Activated naive CD8-positive, alpha-beta T cell treated with anti-CD3 and anti-CD28 coated beads for 36 hours (primary cell): Measurements from ENCODE around the gene PDGFC. TPM values are rescaled to one million over a fixed set of nuclear protein-coding genes. Genes with fewer than 3 reads are reported as not detected.

Experiments used
- DNase-seq: peaks from one replicate; pipeline ENCODE4 v3.0.0; 2021
- H3K27ac Mint-ChIP-seq: one replicate; pipeline ENCODE4 v1.8.0; 2022; ENCODE audit warnings: mild to moderate bottlenecking, moderate library complexity, mixed read lengths
- H3K27me3 Mint-ChIP-seq: one replicate; pipeline ENCODE4 v1.8.0; 2022; ENCODE audit warnings: mild to moderate bottlenecking, mixed read lengths
- H3K36me3 Mint-ChIP-seq: one replicate; pipeline ENCODE4 v1.8.0; 2021; ENCODE audit warnings: mild to moderate bottlenecking, mixed read lengths
- H3K4me1 Mint-ChIP-seq: one replicate; pipeline ENCODE4 v1.8.0; 2021; ENCODE audit warnings: mixed read lengths
- H3K4me3 Mint-ChIP-seq: one replicate; pipeline ENCODE4 v1.8.0; 2022; ENCODE audit warnings: mild to moderate bottlenecking, moderate library complexity, mixed read lengths
- H3K9me3 Mint-ChIP-seq: one replicate; pipeline ENCODE4 v1.8.0; 2022; ENCODE audit warnings: mixed read lengths
- total RNA-seq, 2 experiments: library from RNA; stranded (reverse); gene quantifications; one replicate each; pipeline ENCODE4 v1.2.3, GENCODE V29; 2021

PDGFC gene, protein sequence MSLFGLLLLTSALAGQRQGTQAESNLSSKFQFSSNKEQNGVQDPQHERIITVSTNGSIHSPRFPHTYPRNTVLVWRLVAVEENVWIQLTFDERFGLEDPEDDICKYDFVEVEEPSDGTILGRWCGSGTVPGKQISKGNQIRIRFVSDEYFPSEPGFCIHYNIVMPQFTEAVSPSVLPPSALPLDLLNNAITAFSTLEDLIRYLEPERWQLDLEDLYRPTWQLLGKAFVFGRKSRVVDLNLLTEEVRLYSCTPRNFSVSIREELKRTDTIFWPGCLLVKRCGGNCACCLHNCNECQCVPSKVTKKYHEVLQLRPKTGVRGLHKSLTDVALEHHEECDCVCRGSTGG
- not detected for total RNA-seq

DNA sequence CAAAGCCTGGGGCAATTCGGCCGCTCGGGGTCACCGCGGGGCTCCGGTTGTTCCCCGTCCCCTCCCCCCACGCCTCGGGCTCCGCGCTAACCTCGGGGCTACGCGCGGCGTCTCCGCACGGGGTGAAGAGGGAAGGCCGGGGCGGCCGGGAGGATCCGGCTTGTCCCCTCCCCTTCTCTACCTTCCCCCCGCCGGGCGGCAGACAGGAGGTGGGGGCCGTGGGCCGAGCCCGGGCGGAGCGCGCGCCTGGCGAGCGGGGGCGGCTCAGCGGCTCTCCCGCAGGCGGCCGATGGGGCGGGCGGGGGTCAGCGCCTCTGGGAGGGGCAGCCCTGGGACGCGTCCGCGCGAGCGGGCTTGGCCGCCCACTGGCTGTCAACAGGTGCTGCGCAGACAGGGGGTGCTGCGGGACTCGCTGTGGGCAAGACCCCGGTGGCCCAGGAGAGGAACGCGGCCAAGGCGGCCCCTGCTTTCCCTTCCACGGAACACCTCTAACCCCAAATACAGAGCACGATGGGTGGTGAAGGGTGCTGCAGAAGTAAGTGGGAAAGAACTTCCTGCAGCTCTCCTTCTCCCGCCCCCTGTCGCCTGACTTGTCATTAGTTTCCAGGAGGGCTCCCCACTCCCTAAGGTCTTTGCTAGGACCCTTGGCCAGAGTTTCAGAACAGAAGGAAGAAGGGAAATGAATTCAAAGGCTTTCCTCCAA lies at the start of gene PDGFC:
Gene PDGFC, minus strand, starts transcription at position 124 of the 703 bp plus-strand sequence. CDS start 896 bp downstream, outside the sequence.
- Mint-ChIP-seq H3K4me3 (peak within 1 kb of the TSS; percentile 36), H3K36me3 (no peaks in the 10 kb centered on the region), H3K27me3 (peaks cover 77% of the 10 kb centered on the region), H3K4me1 (peaks cover 6% of the 10 kb centered on the region), H3K27ac (no peak within 1 kb of the TSS), H3K9me3 (peaks cover 9% of the 10 kb centered on the region)
- DNase-seq: no peak

DNA sequence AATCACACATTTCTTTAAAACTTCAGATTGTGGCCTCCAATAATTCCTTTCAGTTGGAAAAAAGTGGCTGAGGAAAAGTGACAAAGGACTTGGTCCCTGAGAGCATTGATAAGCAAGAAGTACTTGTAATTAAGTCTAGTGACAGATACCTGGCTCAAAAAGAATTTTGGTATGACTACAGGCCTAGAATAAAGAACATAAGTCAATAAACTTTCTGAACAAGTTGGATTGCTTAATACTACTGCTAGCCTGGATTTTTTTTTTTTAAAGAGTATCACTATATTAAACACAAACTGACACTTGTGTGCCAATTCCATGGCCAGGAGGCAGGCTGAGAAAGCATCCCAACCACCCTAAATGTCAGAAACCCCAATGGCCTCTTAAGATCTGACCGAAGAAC lies 49.3 kb upstream of the PDGFC start:
- Mint-ChIP-seq H3K4me1 (no peaks in the 10 kb centered on the region), H3K4me3 (no peak overlapping the region), H3K27me3 (no peaks in the 10 kb centered on the region), H3K36me3 (no peaks in the 10 kb centered on the region), H3K27ac (no peak overlapping the region), H3K9me3 (no peaks in the 10 kb centered on the region)
- no peak for DNase-seq

DNA sequence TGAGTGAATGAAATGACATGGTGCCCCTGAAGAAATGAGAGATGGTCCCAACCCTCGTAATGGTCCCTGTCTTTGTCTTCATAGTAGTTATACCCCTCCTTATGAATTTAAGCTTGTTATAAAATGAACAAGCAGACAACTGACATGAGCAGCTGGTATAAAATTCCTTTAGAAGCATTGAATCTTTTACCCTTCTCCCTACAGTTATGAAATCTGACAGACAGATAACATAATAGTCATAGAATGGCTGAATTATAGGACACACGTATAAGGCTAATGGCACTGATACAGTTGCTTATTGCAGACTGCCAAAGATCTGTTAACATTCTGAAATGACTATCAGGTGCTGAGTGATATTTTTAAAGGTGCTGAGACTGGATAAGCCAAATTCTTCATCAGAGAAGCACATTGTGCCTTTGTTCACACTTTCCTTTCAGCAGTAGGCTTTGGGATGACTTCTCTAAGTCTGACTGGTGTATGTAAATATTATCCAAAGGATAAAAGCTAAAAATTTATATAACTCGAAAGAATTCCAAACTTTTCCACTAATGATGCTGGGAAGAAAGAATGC lies 47.4 kb upstream of the PDGFC start:
- H3K4me1 Mint-ChIP-seq: no peaks in the 10 kb centered on the region
- no peak overlapping the region for H3K27ac Mint-ChIP-seq
- no peaks in the 10 kb centered on the region for H3K9me3 Mint-ChIP-seq
- no peaks in the 10 kb centered on the region for H3K36me3 Mint-ChIP-seq
- DNase-seq: no peak
- H3K4me3 Mint-ChIP-seq: no peak overlapping the region
- H3K27me3 Mint-ChIP-seq: no peaks in the 10 kb centered on the region

DNA sequence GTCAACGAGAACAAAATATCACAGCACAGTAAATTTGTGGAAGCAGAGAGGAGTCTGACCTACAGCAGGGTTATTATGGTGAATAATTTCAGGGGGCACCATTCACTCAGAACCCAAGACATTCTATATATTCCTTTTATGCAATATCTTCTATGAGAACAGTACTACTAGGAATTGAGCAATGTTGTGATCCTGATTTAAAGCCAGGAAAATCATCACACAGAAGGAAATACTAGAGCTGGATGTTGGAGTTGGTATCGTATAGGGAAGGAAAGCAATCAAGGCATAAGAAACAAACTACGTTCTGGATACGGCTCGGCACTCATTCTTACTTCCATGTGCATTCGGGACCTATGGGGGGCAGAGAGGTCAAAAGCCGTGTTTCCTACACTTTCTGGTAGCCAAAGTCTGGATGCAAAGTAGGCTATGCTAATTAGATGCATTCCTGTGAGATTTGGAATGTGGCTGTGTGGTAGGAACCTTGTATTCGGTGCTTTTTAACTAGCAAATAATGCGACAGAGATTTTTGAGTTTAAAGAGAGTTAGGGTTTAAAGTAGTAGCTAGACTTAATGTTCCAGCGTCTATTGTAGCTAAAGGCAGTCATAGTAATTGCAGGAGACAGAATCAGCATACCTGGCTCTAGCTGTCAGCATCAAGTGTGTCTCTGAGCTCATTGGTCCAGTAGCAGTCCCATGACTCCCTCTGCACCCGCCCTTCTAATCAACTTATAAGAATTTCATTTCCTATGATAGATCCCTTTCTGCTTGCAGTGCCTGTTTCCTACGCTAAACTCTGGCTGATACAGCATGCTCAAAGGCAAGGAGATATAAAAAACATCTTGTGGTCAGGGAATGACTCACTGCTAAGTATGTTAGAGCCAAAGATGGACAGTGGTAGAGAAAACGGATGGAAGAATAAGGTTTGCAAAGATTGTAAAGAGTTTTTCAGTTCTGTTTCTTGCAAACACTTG lies 43.3 kb upstream of the PDGFC start:
- Mint-ChIP-seq H3K27ac (no peak overlapping the region), H3K36me3 (no peaks in the 10 kb centered on the region), H3K4me3 (no peak overlapping the region), H3K27me3 (no peaks in the 10 kb centered on the region), H3K9me3 (no peaks in the 10 kb centered on the region), H3K4me1 (no peaks in the 10 kb centered on the region)
- no peak for DNase-seq

DNA sequence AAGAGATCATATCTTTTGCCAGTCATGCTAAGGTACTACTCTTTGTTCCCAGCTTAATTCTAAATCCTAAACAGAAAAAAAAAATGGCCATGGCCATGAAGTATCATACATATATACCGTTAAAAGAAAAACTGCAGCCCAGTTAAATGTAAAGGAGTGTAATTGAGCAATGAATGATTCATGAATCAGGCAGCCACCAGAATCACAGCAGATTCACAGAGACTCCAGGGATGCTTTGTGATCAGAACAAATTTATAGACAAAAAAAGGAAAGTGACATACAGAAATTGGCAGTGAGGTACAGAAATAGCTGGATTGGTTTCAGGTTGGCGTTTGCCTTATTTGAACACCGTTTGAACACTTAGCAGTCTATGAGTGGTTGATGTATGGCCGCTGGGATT lies 42.1 kb upstream of the PDGFC start:
- Mint-ChIP-seq H3K4me3 (no peak overlapping the region), H3K36me3 (no peaks in the 10 kb centered on the region), H3K4me1 (no peaks in the 10 kb centered on the region), H3K27ac (no peak overlapping the region), H3K9me3 (no peaks in the 10 kb centered on the region), H3K27me3 (no peaks in the 10 kb centered on the region)
- DNase-seq: no peak

DNA sequence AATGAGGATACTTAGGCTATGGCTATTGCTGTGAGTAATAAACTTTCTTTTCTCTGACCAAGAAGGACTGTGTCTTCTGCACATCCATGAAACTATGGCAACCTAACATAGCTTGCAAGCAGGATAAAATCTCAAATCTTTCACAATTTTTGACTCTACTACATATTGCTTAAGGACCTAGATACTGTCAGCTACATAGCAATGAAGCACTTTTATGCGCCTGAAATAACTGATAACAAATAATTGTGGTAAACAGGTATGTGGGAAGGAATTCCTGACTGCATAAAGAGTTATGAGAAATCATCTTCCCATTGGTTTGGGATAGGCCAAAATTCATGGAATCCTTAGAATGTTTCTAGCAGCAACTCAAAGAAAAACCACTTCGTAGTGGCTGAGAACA lies 41.2 kb upstream of the PDGFC start:
- Mint-ChIP-seq H3K36me3 (no peaks in the 10 kb centered on the region), H3K27ac (no peak overlapping the region), H3K4me1 (no peaks in the 10 kb centered on the region), H3K27me3 (no peaks in the 10 kb centered on the region), H3K4me3 (no peak overlapping the region), H3K9me3 (no peaks in the 10 kb centered on the region)
- no peak for DNase-seq

DNA sequence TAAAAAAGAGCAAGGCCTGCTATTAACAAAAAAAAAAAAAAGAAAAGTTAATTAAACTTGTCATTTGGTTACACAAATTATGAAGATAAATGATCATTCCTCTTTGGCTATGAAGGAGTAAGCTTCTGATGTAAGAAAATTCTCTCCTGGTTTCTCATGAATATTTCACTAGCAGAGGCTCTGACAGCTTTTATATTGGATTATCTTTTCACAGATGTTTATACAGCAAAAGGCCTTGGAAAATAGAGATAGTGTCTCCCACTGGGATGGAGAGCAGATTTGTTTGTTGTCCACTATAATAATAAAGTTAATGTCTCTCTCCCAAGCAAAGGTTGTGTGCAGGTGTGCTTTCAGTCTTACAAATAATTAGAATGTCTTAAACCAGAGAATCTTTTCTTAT lies 40.7 kb upstream of the PDGFC start:
- no peak overlapping the region for H3K27ac Mint-ChIP-seq
- no peak overlapping the region for H3K4me3 Mint-ChIP-seq
- no peaks in the 10 kb centered on the region for H3K36me3 Mint-ChIP-seq
- no peaks in the 10 kb centered on the region for H3K9me3 Mint-ChIP-seq
- H3K27me3 Mint-ChIP-seq: no peaks in the 10 kb centered on the region
- no peak for DNase-seq
- no peaks in the 10 kb centered on the region for H3K4me1 Mint-ChIP-seq

DNA sequence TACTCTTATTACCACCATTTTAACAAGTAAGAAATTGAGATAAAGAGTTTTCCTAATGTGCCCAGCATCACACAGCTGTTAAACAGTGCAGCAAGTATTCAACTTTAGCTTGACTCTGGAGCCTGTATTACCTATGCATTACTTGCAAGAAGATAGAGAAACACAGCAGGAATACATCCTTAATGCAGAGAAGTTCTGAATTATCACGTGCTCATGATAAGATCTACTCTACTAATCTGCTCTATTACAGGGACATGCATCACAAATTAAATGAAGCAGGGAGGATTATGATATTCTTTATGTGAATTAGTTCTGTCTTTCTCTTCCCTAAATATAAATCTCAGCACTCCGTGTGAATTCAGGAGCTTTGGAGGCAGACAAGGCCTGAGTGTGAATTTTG lies 39.0 kb upstream of the PDGFC start:
- Mint-ChIP-seq H3K36me3 (no peaks in the 10 kb centered on the region), H3K27me3 (no peaks in the 10 kb centered on the region), H3K4me3 (no peak overlapping the region), H3K4me1 (no peaks in the 10 kb centered on the region), H3K9me3 (no peaks in the 10 kb centered on the region), H3K27ac (no peak overlapping the region)
- no peak for DNase-seq

DNA sequence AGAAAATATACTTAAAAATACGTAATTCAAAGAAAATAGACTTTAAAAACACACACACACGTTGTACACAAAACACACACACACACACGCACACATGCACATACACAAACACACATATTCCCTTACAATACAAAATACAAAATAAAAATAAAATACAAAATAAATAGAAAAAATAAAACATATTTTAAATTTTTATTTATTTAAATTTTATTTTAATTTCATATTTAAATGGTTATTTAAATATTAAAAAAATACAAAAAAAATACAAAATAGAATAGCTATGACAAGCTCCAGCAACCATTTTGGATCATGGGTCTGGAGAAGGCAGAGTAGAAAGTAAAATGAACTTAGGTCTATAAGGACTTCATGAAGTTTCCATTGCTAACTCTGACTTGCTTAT lies 34.2 kb upstream of the PDGFC start:
- Mint-ChIP-seq H3K27me3 (no peaks in the 10 kb centered on the region), H3K4me1 (no peaks in the 10 kb centered on the region), H3K36me3 (no peaks in the 10 kb centered on the region), H3K9me3 (no peaks in the 10 kb centered on the region), H3K4me3 (no peak overlapping the region), H3K27ac (no peak overlapping the region)
- no peak for DNase-seq

DNA sequence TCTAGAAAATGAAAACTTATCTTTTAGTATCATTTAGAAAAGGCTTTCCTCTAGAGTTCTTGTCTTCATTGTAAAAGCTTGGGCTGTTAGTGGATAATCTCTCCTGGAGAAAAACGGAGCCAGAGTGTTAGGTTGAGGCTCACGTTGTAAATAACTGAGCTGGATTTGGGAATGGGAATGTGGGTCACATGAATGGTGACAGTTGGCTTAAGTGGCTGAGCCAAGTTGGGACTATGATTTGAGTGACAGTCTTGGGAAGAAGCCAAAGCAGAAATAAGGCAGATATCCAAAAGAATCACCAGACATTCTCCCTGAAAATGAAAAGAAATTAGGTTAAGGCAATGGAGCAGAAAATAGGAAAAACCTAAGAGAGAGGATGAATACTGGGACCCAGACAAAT lies 33.6 kb upstream of the PDGFC start:
- no peaks in the 10 kb centered on the region for H3K4me1 Mint-ChIP-seq

DNA sequence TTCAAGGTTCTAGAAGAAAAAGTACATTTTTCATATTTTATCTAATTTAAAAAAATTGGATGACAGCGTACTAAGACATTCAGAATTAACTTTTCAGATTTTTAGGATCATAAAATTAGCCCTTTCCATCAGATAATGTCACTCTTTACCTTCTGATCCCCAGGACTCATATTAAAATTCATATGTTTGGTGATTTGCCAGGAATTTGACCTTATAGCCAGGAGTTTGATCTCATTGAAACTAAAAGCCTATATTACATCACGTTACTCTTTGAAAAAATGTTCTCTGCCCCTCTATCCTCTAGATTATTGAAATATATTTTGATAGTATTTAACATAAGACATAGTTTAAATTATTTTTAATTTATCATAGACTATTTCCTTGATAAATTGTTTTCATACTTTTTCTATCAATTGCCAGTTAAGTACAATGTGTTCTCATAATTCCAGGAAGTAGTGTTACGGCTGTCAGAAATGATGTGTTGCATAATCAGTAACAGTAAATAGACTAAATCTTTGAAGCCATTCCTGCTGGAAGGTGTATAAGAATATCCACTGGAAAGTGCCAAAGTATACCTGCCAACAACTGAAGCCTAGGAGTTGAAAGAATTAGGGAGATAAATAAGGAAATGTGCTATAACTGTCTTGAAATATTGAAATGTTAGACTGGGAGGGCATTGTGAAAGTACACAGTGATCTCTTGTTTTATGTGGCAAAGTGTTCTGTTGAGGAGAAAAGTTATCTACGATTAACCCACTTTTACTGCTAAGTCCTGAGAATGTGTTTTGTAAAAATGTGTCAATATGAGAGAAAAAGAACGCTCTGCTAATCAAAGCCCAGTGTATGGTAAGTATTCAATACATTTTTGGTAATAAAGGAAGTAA lies 32.9 kb upstream of the PDGFC start:
- no peak overlapping the region for H3K27ac Mint-ChIP-seq
- no peaks in the 10 kb centered on the region for H3K9me3 Mint-ChIP-seq
- H3K4me1 Mint-ChIP-seq: no peaks in the 10 kb centered on the region
- no peak overlapping the region for H3K4me3 Mint-ChIP-seq
- no peaks in the 10 kb centered on the region for H3K36me3 Mint-ChIP-seq
- DNase-seq: no peak
- no peaks in the 10 kb centered on the region for H3K27me3 Mint-ChIP-seq

More for the DNA sequence above, 33.6 kb upstream of the PDGFC start:
- Mint-ChIP-seq H3K9me3 (no peaks in the 10 kb centered on the region), H3K4me3 (no peak overlapping the region), H3K27me3 (no peaks in the 10 kb centered on the region), H3K36me3 (no peaks in the 10 kb centered on the region), H3K27ac (no peak overlapping the region)
- no peak for DNase-seq

DNA sequence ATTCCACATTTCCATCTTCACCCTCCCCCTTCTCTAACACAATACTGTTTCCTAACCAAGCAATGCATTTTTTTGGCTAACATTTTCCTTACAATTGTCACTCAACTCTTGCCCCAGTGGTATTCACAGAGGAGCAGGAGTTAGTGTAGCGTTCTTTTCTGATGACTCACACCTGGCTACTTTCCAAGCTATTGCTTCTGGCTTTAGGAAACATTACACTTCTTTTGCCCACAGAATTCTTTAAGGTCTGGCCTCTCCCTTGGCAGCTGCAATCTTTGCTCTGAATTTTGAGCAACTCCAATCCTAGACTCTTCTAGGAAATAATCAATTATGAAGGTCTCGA lies 27.5 kb upstream of the PDGFC start:
- no peaks in the 10 kb centered on the region for H3K36me3 Mint-ChIP-seq
- no peak overlapping the region for H3K4me3 Mint-ChIP-seq
- H3K27ac Mint-ChIP-seq: no peak overlapping the region
- no peak for DNase-seq
- no peaks in the 10 kb centered on the region for H3K27me3 Mint-ChIP-seq
- H3K4me1 Mint-ChIP-seq: no peaks in the 10 kb centered on the region
- H3K9me3 Mint-ChIP-seq: peaks cover 11% of the 10 kb centered on the region

DNA sequence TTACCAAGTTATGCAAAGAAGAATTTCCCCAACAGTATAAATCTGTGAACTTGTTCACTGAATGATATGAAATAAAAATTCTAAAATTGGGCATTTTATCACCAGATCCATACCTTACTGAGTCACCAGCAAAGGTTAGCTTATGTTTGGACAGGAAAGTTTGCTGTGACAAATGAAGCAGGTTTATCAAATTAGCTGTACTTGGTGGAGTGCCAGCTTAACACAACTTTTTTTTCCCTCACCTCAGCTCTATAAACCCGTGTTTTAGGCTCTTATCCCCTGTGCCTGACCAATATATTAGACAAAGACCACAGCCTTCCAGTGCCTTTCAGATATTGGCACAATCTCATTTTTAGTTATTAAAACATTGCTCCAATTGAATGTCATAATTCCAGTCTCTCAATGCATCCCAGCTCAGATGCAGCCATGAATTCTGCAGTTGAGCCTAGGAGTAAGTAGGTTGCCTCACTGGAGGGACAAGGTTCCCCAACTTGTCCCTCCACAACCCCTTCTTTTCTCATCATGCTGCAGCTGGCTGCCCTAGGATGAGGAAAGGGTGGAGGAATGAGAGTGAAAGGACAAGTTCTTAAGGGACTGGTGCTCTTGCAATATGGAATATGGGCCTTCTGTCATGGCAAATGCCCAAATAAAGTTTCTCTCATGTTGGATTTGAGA lies 27.0 kb upstream of the PDGFC start:
- H3K4me1 Mint-ChIP-seq: no peaks in the 10 kb centered on the region
- H3K4me3 Mint-ChIP-seq: no peak overlapping the region
- no peaks in the 10 kb centered on the region for H3K36me3 Mint-ChIP-seq
- no peak overlapping the region for H3K27ac Mint-ChIP-seq
- H3K9me3 Mint-ChIP-seq: peaks cover 11% of the 10 kb centered on the region
- no peak for DNase-seq
- no peaks in the 10 kb centered on the region for H3K27me3 Mint-ChIP-seq

DNA sequence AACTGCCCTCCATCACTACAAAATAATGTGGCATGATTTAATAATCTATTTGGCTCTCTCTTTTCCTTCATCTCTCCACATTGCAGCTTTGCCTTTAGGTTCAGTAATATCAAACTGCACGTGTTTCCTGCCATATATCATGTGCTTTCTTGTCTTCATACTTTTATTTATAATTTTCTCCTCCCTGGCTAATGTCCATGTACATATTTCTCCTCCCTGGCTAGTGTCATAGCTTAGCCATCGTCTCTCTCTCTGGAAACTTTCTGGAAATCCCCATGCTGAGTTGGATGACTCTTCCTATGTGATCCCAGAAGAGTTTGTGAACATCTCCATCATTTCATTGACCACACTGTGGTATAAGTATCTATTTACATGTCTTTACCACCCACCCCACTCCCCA lies 21.3 kb upstream of the PDGFC start:
- H3K36me3 Mint-ChIP-seq: no peaks in the 10 kb centered on the region
- no peak for DNase-seq
- no peak overlapping the region for H3K27ac Mint-ChIP-seq
- H3K27me3 Mint-ChIP-seq: no peaks in the 10 kb centered on the region
- peaks cover 17% of the 10 kb centered on the region for H3K9me3 Mint-ChIP-seq
- H3K4me1 Mint-ChIP-seq: no peaks in the 10 kb centered on the region
- no peak overlapping the region for H3K4me3 Mint-ChIP-seq
